ENCODE data around the gene NPRL2. TPM values are rescaled to one million over a fixed set of nuclear protein-coding genes. Genes with fewer than 3 reads are reported as not detected.

The NPRL2 gene
- total and polyA plus RNA-seq, 2 donors (not counting 1 experiment from before 2014, with no cell fraction given) = 21.4 to 27.2 TPM

DNA sequence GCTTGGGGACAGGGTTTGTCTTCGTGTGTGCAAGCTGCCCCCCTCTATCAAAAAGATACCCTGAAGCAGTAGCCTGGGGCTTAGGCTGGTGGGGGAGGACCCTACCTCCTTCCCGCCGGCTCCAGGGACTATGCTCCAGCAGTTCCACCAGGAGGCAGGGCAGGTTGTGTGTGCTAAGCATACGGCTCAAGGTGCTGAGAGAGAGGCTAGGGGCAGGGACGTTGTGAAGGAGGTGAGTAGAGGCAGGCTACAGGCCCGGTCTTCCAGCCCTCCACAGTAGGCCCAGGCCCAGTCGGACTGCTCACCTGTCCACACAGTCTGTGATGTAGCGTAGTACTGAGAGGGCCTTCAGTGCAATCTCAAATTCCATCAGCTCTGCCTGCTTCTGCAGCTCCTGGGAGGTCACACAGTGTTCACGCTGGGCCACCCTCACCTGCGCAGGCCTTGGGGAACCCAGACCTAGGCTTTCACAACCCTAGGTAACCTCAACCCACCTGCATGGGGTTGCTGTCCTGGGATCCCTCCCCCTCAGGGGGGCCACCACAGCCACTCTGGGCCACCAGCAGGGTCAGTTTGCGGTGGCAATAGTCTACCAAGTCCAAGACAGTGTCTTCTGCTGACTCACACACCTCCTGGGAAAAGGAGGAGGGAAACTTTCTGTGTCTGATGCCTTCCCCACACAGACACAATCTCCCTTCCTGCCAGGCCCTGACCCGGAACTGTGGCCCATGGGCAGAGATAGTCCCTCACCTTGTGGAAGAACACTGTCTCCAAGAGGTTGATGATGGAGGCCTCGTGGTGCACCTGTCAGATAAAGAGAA, 7.6 kb downstream of the NPRL2 start:
- Histone ChIP-seq H4K20me1 (ENCODE audit: control insufficient read depth, extremely low read depth, insufficient read depth, low read length) (no peaks in the 10 kb centered on the region), H3K27me3 (ENCODE audit: control insufficient read depth, insufficient read depth, low read length) (no peaks in the 10 kb centered on the region), H3K36me3 (ENCODE audit: control insufficient read depth, insufficient read depth, low read length) (no peaks in the 10 kb centered on the region), H3K9ac (ENCODE audit: insufficient read depth, low read length) (no peak overlapping the region), H3K4me1 (ENCODE audit: control insufficient read depth, extremely low read depth, insufficient read depth, low read length) (peaks cover 5% of the 10 kb centered on the region), H3K79me2 (ENCODE audit: control insufficient read depth, insufficient read depth, low read length) (peaks cover 12% of the 10 kb centered on the region), H3K27ac (ENCODE audit: insufficient read depth, low read length) (no peak overlapping the region), H3K4me3 (replicated peaks in 1 of 4; ENCODE audit: control extremely low read depth in 1 of 4, insufficient read depth in 1 of 4, low read depth in 3 of 4, low read length in 4 of 4) (no peak overlapping the region), H3K9me3 (ENCODE audit: control insufficient read depth, insufficient read depth, low read depth, low read length) (no peaks in the 10 kb centered on the region), H3K4me2 (ENCODE audit: extremely low read depth, insufficient read depth, low read length) (no peak overlapping the region), H2AFZ (ENCODE audit: low read length) (no peak overlapping the region)
- no peak for DNase-seq (ENCODE audit: low read depth in 2 of 2)
- TF ChIP-seq EZH2 (IDR thresholded peaks at IDR 0.05; ENCODE audit: low read length, missing control alignments) (no peak), CTCF (conservative IDR thresholded peaks at IDR 0.05 in 1 of 2, IDR thresholded peaks at IDR 0.05 in 1 of 2; ENCODE audit: low read depth in 1 of 2, low read length in 2 of 2) (no peak)

DNA sequence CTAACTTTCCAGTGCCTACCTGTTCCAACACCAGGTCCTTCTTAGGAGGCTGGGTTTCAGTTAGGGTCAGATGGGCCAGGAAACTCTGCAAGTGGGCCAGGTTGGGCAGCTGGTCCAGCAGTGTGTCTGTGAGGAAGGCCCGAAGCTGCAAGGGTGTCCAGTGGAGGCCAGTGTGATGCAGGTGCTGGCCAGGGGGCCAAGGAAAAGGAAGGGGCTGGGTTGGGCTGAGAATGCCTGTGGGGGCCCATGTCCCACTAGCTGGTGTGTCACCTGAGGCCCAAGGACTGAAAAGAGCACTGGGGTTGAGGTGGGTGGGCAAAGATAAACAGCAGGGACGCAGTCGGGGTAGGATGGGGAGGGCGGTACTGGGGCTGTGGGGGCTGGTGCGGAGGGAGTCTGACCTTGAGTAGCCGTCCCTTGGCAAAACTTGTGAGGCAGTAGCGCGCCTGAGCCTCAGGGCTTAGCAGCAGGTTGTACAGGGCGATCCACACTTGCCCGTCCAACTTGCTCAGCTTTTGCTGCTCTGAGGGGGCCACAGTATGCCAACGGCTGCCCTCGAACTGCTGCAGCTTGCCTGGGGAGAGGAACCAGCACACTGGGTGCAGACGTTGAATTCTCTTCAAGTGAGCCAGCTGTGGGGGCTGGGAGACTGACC, 8.5 kb downstream of the NPRL2 start:
- TF ChIP-seq CTCF (conservative IDR thresholded peaks at IDR 0.05 in 1 of 2, IDR thresholded peaks at IDR 0.05 in 1 of 2; ENCODE audit: low read depth in 1 of 2, low read length in 2 of 2) (no peak), EZH2 (IDR thresholded peaks at IDR 0.05; ENCODE audit: low read length, missing control alignments) (no peak)
- H2AFZ ChIP-seq (ENCODE audit: low read length) = no peak overlapping the region
- no peak overlapping the region for H3K27ac ChIP-seq (ENCODE audit: insufficient read depth, low read length)
- H3K4me2 ChIP-seq (ENCODE audit: extremely low read depth, insufficient read depth, low read length) = no peak overlapping the region
- H3K9ac ChIP-seq (ENCODE audit: insufficient read depth, low read length) = no peak overlapping the region
- no peaks in the 10 kb centered on the region for H3K27me3 ChIP-seq (ENCODE audit: control insufficient read depth, insufficient read depth, low read length)
- DNase-seq (ENCODE audit: low read depth in 2 of 2) = no peak
- no peaks in the 10 kb centered on the region for H3K9me3 ChIP-seq (ENCODE audit: control insufficient read depth, insufficient read depth, low read depth, low read length)
- H3K4me1 ChIP-seq (ENCODE audit: control insufficient read depth, extremely low read depth, insufficient read depth, low read length) = peaks cover 8% of the 10 kb centered on the region
- H4K20me1 ChIP-seq (ENCODE audit: control insufficient read depth, extremely low read depth, insufficient read depth, low read length) = no peaks in the 10 kb centered on the region
- H3K4me3 ChIP-seq (replicated peaks in 1 of 4; ENCODE audit: control extremely low read depth in 1 of 4, insufficient read depth in 1 of 4, low read depth in 3 of 4, low read length in 4 of 4) = no peak overlapping the region
- no peaks in the 10 kb centered on the region for H3K36me3 ChIP-seq (ENCODE audit: control insufficient read depth, insufficient read depth, low read length)
- peaks cover 16% of the 10 kb centered on the region for H3K79me2 ChIP-seq (ENCODE audit: control insufficient read depth, insufficient read depth, low read length)

DNA sequence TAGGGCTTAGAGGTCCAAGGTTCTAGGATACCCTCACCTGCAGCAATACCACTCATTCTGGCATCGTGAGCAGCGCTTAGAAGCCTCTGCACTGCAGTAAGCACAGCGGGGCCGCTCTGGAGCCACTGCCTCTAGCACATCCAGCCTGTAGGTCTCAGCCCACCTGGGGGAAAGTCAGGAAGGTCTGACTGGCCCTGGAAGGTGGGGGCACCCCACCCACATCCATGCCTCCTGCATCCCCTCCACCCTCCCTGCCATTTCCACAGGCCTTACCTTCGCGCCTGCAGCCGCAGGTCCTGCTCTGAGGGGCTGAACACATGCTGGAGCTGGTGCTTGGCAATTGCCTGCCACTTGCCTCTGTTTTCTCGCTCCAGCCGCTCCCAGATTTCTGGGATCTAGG, 9.0 kb downstream of the NPRL2 start:
- TF ChIP-seq CTCF (conservative IDR thresholded peaks at IDR 0.05 in 1 of 2, IDR thresholded peaks at IDR 0.05 in 1 of 2; ENCODE audit: low read depth in 1 of 2, low read length in 2 of 2) (no peak), EZH2 (IDR thresholded peaks at IDR 0.05; ENCODE audit: low read length, missing control alignments) (no peak)
- no peak overlapping the region for H3K27ac ChIP-seq (ENCODE audit: insufficient read depth, low read length)
- no peaks in the 10 kb centered on the region for H3K27me3 ChIP-seq (ENCODE audit: control insufficient read depth, insufficient read depth, low read length)
- H3K4me3 ChIP-seq (replicated peaks in 1 of 4; ENCODE audit: control extremely low read depth in 1 of 4, insufficient read depth in 1 of 4, low read depth in 3 of 4, low read length in 4 of 4) = peak overlapping the region; percentile 4 to 67 (median 57)
- H3K4me2 ChIP-seq (ENCODE audit: extremely low read depth, insufficient read depth, low read length) = peak overlapping the region; percentile 90
- H3K36me3 ChIP-seq (ENCODE audit: control insufficient read depth, insufficient read depth, low read length) = no peaks in the 10 kb centered on the region
- no peak overlapping the region for H3K9ac ChIP-seq (ENCODE audit: insufficient read depth, low read length)
- H3K79me2 ChIP-seq (ENCODE audit: control insufficient read depth, insufficient read depth, low read length) = peaks cover 22% of the 10 kb centered on the region
- H3K4me1 ChIP-seq (ENCODE audit: control insufficient read depth, extremely low read depth, insufficient read depth, low read length) = peaks cover 8% of the 10 kb centered on the region
- no peaks in the 10 kb centered on the region for H3K9me3 ChIP-seq (ENCODE audit: control insufficient read depth, insufficient read depth, low read depth, low read length)
- no peak for DNase-seq (ENCODE audit: low read depth in 2 of 2)
- H4K20me1 ChIP-seq (ENCODE audit: control insufficient read depth, extremely low read depth, insufficient read depth, low read length) = no peaks in the 10 kb centered on the region
- H2AFZ ChIP-seq (ENCODE audit: low read length) = no peak overlapping the region
